SK-N-SH treated with all-trans-retinoic acid at 6 μM for 48 hours (cell line): Measurements from ENCODE around the gene MVK.

Source experiments
- ESRRG ChIP-seq: fragments of 250-450 bp; sonication (Bioruptor Pico); IDR thresholded peaks from 2 replicates; pipeline ENCODE4 v1.6.1; 2021; ENCODE audit warnings: mild to moderate bottlenecking
- ISL1 ChIP-seq: fragments of 250-450 bp; sonication (Bioruptor Pico); IDR thresholded peaks from 2 replicates; pipeline ENCODE4 v2.1.2; 2022; ENCODE audit warnings: mild to moderate bottlenecking, moderate library complexity
- RARB ChIP-seq: fragments of 250-450 bp; sonication (Bioruptor Pico); IDR thresholded peaks from 2 replicates; pipeline ENCODE4 v1.8.0; 2021; ENCODE audit warnings: mild to moderate bottlenecking, moderate library complexity
- TOX ChIP-seq: fragments of 250-450 bp; sonication (Bioruptor Pico); IDR thresholded peaks from 2 replicates; pipeline ENCODE4 v1.8.0; 2021; ENCODE audit warnings: mild to moderate bottlenecking, moderate library complexity, borderline replicate concordance
- ZFP30 ChIP-seq: fragments of 450-650 bp; formaldehyde crosslinking; IDR thresholded peaks from 2 replicates; pipeline ENCODE4 v1.5.0; 2022; ENCODE audit warnings: mild to moderate bottlenecking, moderate library complexity
- ZNF565 ChIP-seq: fragments of 450-650 bp; formaldehyde crosslinking; conservative IDR thresholded peaks from 2 replicates; pipeline ENCODE4 v1.5.0; 2020; ENCODE audit warnings: low read depth, mild to moderate bottlenecking, moderate library complexity
- TF ChIP-seq, protein P1 (sequence below): fragments of 250-450 bp; sonication (Bioruptor Pico); IDR thresholded peaks from 2 replicates; pipeline ENCODE4 v1.8.0; 2020; ENCODE audit warnings: mild to moderate bottlenecking, moderate library complexity, borderline replicate concordance
- TF ChIP-seq, protein P2 (sequence below): fragments of 250-450 bp; sonication (Bioruptor Pico); IDR thresholded peaks from 2 replicates; pipeline ENCODE4 v1.5.1; 2020; ENCODE audit warnings: low read depth, mild to moderate bottlenecking, moderate library complexity

DNA sequence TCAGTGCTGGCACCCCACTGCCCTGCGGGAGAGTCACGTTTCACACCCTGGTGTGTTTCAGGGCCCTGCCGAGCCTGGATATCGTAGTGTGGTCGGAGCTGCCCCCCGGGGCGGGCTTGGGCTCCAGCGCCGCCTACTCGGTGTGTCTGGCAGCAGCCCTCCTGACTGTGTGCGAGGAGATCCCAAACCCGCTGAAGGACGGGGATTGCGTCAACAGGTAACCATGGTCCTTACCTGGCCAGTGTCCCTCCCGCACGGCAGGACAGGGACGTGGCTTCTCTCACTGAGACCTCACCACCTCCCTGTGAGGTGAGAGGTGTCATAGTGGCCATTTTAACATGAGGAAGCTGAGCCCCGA lies 7.7 kb downstream of the MVK start:
- TF ChIP-seq ZFP30 (CRISPR knock-in tag) (no peak), ESRRG (CRISPR knock-in tag) (no peak), ISL1 (CRISPR knock-in tag) (no peak), ZNF565 (CRISPR knock-in tag) (no peak), RARB (CRISPR knock-in tag) (no peak), TOX (CRISPR knock-in tag) (no peak)
- TF ChIP-seq, protein P1, sequence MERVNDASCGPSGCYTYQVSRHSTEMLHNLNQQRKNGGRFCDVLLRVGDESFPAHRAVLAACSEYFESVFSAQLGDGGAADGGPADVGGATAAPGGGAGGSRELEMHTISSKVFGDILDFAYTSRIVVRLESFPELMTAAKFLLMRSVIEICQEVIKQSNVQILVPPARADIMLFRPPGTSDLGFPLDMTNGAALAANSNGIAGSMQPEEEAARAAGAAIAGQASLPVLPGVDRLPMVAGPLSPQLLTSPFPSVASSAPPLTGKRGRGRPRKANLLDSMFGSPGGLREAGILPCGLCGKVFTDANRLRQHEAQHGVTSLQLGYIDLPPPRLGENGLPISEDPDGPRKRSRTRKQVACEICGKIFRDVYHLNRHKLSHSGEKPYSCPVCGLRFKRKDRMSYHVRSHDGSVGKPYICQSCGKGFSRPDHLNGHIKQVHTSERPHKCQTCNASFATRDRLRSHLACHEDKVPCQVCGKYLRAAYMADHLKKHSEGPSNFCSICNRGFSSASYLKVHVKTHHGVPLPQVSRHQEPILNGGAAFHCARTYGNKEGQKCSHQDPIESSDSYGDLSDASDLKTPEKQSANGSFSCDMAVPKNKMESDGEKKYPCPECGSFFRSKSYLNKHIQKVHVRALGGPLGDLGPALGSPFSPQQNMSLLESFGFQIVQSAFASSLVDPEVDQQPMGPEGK: no peak
- TF ChIP-seq, protein P2, sequence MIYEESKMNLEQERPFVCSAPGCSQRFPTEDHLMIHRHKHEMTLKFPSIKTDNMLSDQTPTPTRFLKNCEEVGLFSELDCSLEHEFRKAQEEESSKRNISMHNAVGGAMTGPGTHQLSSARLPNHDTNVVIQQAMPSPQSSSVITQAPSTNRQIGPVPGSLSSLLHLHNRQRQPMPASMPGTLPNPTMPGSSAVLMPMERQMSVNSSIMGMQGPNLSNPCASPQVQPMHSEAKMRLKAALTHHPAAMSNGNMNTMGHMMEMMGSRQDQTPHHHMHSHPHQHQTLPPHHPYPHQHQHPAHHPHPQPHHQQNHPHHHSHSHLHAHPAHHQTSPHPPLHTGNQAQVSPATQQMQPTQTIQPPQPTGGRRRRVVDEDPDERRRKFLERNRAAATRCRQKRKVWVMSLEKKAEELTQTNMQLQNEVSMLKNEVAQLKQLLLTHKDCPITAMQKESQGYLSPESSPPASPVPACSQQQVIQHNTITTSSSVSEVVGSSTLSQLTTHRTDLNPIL: no peak
